GM12872 (cell line): ENCODE results near the gene ZNF792.

ENCODE experiments used
- TF ChIP-seq, protein P1 (sequence below): IDR thresholded peaks from 3 replicates; pipeline ENCODE4 v1.5.1; 2011; ENCODE audit warnings: low read depth, mild to moderate bottlenecking, low read length, moderate library complexity; ENCODE audit not compliant: insufficient read depth

Gene ZNF792

GRCh38 chr19:35006999-35007365 is 43.0 kb upstream of the ZNF792 start:
- TF ChIP-seq, protein P1, sequence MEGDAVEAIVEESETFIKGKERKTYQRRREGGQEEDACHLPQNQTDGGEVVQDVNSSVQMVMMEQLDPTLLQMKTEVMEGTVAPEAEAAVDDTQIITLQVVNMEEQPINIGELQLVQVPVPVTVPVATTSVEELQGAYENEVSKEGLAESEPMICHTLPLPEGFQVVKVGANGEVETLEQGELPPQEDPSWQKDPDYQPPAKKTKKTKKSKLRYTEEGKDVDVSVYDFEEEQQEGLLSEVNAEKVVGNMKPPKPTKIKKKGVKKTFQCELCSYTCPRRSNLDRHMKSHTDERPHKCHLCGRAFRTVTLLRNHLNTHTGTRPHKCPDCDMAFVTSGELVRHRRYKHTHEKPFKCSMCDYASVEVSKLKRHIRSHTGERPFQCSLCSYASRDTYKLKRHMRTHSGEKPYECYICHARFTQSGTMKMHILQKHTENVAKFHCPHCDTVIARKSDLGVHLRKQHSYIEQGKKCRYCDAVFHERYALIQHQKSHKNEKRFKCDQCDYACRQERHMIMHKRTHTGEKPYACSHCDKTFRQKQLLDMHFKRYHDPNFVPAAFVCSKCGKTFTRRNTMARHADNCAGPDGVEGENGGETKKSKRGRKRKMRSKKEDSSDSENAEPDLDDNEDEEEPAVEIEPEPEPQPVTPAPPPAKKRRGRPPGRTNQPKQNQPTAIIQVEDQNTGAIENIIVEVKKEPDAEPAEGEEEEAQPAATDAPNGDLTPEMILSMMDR = no peak

DNA sequence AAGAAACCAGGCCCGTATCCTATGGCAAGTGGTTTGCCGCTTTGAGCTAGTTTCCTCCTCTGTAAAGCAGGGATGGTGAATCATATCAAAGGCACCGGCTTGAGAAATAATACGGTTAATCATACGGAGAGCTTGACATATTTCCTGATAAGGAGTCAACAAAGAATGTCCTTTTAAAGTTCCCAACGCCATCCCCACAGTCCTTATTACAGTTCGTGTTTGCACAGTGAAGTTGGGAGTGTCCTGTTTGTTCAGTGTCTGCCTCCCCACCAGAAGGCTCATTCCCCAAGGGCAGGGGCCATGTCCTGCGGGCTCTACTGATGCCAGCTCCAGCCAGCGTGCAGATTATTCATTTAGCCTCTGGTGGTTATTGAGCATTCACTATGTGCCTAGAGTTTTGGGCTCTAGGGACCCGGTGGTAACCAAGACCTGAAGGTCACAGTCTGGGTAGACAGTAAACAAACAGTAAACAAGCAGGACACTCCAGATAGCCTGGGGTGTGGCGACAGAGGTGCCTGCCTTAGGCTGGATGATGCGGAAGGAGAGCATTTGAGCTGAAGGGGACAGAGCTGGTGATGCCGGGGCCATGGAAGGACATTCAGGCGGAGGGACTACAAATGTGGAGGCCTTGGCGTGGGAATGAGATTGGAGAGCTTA is 42.4 kb upstream of the ZNF792 start:
- TF ChIP-seq, protein P1 = no peak

DNA sequence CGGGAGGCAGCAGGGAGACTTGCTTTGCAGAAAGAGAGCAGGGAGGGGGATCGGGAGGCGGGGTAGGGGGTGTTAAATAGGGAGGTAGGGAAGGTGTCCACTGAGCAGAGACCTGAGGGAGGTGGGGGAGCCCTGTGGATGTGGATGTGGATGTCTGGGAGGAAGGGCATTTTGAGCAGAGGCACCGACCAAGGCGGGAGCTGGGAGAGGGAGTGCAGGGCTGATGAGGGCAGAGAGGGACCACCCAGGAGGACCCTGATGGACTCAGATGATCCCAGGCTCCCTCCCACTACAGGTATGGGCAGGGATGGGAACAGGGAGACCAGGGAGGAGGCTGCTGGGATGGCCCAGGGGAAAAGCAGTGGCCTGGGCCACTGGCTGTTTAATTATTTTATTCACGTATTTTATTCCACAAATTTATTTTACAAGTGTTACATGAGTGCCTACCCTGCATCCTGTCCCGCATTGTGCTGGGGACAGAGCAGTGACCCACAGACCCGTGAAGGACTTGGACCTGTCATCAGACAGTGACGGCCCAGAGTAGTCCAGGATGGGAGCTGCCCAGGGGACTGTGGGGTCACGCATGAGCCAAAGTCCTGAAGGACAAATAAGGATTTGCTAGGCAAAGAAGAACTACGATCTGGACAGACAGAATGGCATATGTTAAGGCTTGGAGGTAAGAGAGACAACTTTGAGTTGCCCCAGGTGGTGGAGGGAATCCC is 41.4 kb upstream of the ZNF792 start:
- TF ChIP-seq, protein P1 = no peak

DNA sequence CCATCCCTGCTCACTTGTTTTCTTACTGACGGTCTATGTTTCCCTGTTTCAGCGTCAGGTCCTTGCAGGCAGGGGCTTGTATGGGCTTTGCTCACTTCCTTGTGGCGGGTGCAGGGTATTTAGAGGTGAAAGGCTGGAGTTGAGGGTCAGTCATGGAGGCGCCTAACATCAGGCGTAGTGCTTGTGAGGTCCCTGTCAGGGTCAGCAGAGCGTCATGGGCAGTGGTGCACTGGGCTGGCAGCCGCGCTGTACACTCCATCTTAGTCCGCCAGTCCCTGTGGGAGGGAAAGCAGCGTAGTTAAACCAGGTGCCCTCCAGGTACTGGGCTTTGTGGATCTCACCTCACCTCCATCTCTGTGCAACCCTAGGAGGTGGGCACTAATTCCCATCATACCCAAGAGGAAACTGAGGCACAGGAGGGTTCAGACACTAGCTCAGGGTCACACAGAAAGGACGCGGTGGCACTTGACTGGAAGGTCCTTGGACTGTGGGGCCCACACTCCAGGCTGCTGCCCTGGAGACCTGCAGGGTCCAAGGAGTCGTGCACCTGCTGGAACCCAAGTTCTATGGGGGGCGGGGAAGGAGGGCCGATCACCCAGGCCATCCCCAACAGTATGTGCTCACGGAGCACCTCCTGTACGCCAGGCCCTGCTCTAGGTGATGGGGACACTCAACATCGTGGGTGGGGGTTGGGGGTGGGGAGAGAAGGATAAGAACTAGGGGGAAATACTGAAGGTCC is 40.7 kb upstream of the ZNF792 start:
- TF ChIP-seq, protein P1 = no peak

DNA sequence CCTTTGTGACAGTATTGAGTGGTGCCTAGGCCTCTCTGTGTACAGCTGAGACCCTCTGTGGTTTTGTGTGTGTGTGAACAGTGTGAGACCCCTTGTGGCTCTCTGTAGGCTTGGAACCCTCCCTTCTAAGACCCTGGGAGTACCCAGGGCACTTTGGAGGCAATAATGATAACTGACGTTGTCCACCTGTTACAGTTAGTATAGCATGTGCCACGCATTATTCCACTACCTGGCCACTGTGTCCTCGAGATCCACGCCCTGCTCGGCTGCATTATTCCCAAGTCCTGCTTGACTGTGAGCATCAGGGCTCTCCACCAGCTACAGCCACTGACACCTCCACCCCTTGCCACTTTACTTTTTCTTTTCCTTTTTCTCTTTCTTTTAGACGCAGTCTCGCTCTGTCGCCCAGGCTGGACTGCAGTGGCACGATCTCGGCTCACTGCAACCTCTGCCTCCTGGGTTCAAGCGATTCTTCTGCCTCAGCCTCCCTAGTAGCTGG is 38.1 kb upstream of the ZNF792 start:
- TF ChIP-seq, protein P1 = no peak

- TF ChIP-seq, protein P1 = no peak
Measured at GRCh38 chr19:35000647-35001501, 36.8 kb upstream of the ZNF792 start.
